Adipose tissue (tissue), 3 donors: Measurements from ENCODE around the gene ACKR3. TPM values are rescaled to one million over a fixed set of nuclear protein-coding genes. Genes with fewer than 3 reads are reported as not detected.

Experiments used
- H3K27ac ChIP-seq: one replicate; pipeline ENCODE4 v1.5.1; 2013; ENCODE audit warnings: low read depth, low read length
- WGBS, 3 donors: extraction: QIAGEN DNeasy Blood & Tissue Kit; methylation state at CpG; one replicate each; pipeline ENCODE4 v1.1.7; 2013; 5-methylcytosine and 5-hydroxymethylcytosine counted together
- polyA plus RNA-seq, 3 donors: library from polyadenylated mRNA; stranded (reverse); fragments of 200-250 nt; gene quantifications; one replicate each; pipeline ENCODE4 v1.2.3, GENCODE V29; 2013
- donor health status: healthy with polysubstance abuse.
- donor health status: Bipolar disorder and iron deficiency.
- donor health status: healthy.

ACKR3 gene
- polyA plus RNA-seq, 3 donors: 26.8 to 168 (median 36.0) TPM

- no peak overlapping the region for H3K27ac ChIP-seq
- 89 to 100% (median 95%) methylated on average over 1 of the region's 1 CpG for WGBS, 3 donors
Measured at GRCh38 chr2:236547725-236548124, 21.9 kb upstream of the ACKR3 start.

- 66 to 90% (median 70%) methylated on average over 5 of the region's 5 CpGs for WGBS, 3 donors
- H3K27ac ChIP-seq: no peak overlapping the region
Measured at GRCh38 chr2:236548179-236548921, 21.3 kb upstream of the ACKR3 start.

- no peak overlapping the region for H3K27ac ChIP-seq
- 78 to 92% (median 82%) methylated on average over 4 of the region's 4 CpGs for WGBS, 3 donors
Measured at GRCh38 chr2:236549165-236549564, 20.5 kb upstream of the ACKR3 start.

- no peak overlapping the region for H3K27ac ChIP-seq
- 95 to 98% (median 97%) methylated on average over 8 of the region's 8 CpGs for WGBS, 3 donors
Measured at GRCh38 chr2:236550290-236550689, 19.3 kb upstream of the ACKR3 start.

GRCh38 chr2:236550701-236551465 lies 18.7 kb upstream of the ACKR3 start:
- 74 to 88% (median 82%) methylated on average over 13 of the region's 13 CpGs for WGBS, 3 donors
- H3K27ac ChIP-seq: no peak overlapping the region

GRCh38 chr2:236551471-236552211 lies 18.0 kb upstream of the ACKR3 start:
- WGBS, 3 donors: 67 to 73% (median 69%) methylated on average over 8 of the region's 8 CpGs
- no peak overlapping the region for H3K27ac ChIP-seq

- no peak overlapping the region for H3K27ac ChIP-seq
- WGBS, 3 donors: 73 to 87% (median 83%) methylated on average over 6 of the region's 6 CpGs
Measured at GRCh38 chr2:236552212-236552542, 17.4 kb upstream of the ACKR3 start.

- WGBS, 3 donors: 43 to 85% (median 57%) methylated on average over 11 of the region's 11 CpGs
- no peak overlapping the region for H3K27ac ChIP-seq
Measured at GRCh38 chr2:236552581-236553363, 16.9 kb upstream of the ACKR3 start.

GRCh38 chr2:236553522-236553921 lies 16.1 kb upstream of the ACKR3 start:
- 87 to 94% (median 92%) methylated on average over 8 of the region's 8 CpGs for WGBS, 3 donors
- no peak overlapping the region for H3K27ac ChIP-seq

GRCh38 chr2:236554629-236555282 lies 14.9 kb upstream of the ACKR3 start:
- 76 to 83% (median 79%) methylated on average over 7 of the region's 7 CpGs for WGBS, 3 donors

GRCh38 chr2:236555481-236555880 lies 14.1 kb upstream of the ACKR3 start:
- 88 to 100% (median 90%) methylated on average over 1 of the region's 1 CpG for WGBS, 3 donors
- H3K27ac ChIP-seq: no peak overlapping the region

More at GRCh38 chr2:236554629-236555282, 14.9 kb upstream of the ACKR3 start:
- no peak overlapping the region for H3K27ac ChIP-seq

- H3K27ac ChIP-seq: no peak overlapping the region
- WGBS, 3 donors: 43 to 70% (median 68%) methylated on average over 3 of the region's 3 CpGs
Measured at GRCh38 chr2:236557306-236558030, 12.2 kb upstream of the ACKR3 start.

GRCh38 chr2:236558036-236558435 lies 11.6 kb upstream of the ACKR3 start:
- WGBS, 3 donors: 87 to 93% (median 93%) methylated on average over 11 of the region's 11 CpGs

GRCh38 chr2:236558993-236559978 lies 10.3 kb upstream of the ACKR3 start:
- no peak overlapping the region for H3K27ac ChIP-seq
- 68 to 75% (median 70%) methylated on average over 6 of the region's 6 CpGs for WGBS, 3 donors

More at GRCh38 chr2:236558036-236558435, 11.6 kb upstream of the ACKR3 start:
- H3K27ac ChIP-seq: no peak overlapping the region

- 91 to 96% (median 93%) methylated on average over 3 of the region's 3 CpGs for WGBS, 3 donors
- H3K27ac ChIP-seq: no peak overlapping the region
Measured at GRCh38 chr2:236561874-236562273, 7.8 kb upstream of the ACKR3 start.

GRCh38 chr2:236562434-236562833 lies 7.2 kb upstream of the ACKR3 start:
- no peak overlapping the region for H3K27ac ChIP-seq
- WGBS, 3 donors: 57 to 90% (median 81%) methylated on average over 5 of the region's 5 CpGs
